Measurements from ENCODE around the gene LRRIQ1. TPM values are rescaled to one million over a fixed set of nuclear protein-coding genes. Genes with fewer than 3 reads are reported as not detected.
"Not testable (repeated sequence)": the region's sequence is repeated elsewhere in the genome, so short reads cannot be mapped to it uniquely, and the experiment has no call there.

The LRRIQ1 gene
- total RNA-seq = not detected

- Mint-ChIP-seq H3K27me3 (no peaks in the 10 kb centered on the region), H3K9me3 (no peaks in the 10 kb centered on the region), H3K4me1 (no peaks in the 10 kb centered on the region), H3K27ac (no peak within 1 kb of the TSS), H3K4me3 (peak within 1 kb of the TSS; percentile 48), H3K36me3 (ENCODE audit: low read depth) (no peaks in the 10 kb centered on the region)
- DNase-seq = peak; percentile 21
- CTCF ChIA-PET = no interaction called here
- POLR2A ChIA-PET = no interaction called here
These were observed at the start of gene LRRIQ1, which contains the start of gene TSPAN19 for GRCh38 chr12:85036234-85036707. Gene LRRIQ1 (plus strand): TSS chr12:85036351. CDS start chr12:85038177, 1,826 bp downstream. Gene TSPAN19 (minus strand): TSS chr12:85036277. CDS start chr12:85029946, 6,331 bp downstream.

GRCh38 chr12:84986586-84986985, 49.6 kb upstream of the LRRIQ1 start:
- no peaks in the 10 kb centered on the region for H3K27me3 Mint-ChIP-seq
- H3K9me3 Mint-ChIP-seq = no peaks in the 10 kb centered on the region
- H3K4me1 Mint-ChIP-seq = no peaks in the 10 kb centered on the region
- ChIA-PET CTCF (no interaction called here), POLR2A (no interaction called here)
- H3K36me3 Mint-ChIP-seq (ENCODE audit: low read depth) = no peaks in the 10 kb centered on the region
- H3K27ac Mint-ChIP-seq = no peak overlapping the region
- DNase-seq = no peak
- H3K4me3 Mint-ChIP-seq = no peak overlapping the region

DNA sequence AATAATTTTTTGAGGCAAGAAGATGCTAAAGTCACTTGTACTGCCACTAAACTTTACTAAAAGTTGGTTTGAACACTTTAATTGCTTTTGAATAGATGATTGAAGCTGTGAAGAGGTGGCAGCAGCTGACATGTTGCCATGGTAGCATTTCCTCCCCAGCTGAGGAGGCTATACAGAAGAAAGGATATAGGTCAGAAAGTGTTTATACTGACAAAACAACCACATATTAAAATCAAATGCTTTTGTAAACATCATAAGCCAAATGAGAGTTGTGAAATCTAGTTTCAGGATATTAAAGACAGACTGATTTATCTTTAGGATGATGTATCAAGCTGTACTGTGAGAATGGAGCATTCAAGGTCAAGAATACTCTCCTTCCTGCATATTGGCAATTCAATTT, 41.7 kb upstream of the LRRIQ1 start:
- ChIA-PET CTCF (no interaction called here), POLR2A (no interaction called here)
- Mint-ChIP-seq H3K27ac (no peak overlapping the region), H3K4me3 (no peak overlapping the region), H3K4me1 (no peaks in the 10 kb centered on the region), H3K9me3 (no peaks in the 10 kb centered on the region), H3K36me3 (ENCODE audit: low read depth) (no peaks in the 10 kb centered on the region), H3K27me3 (no peaks in the 10 kb centered on the region)
- no peak for DNase-seq

- Mint-ChIP-seq H3K36me3 (ENCODE audit: low read depth) (no peaks in the 10 kb centered on the region), H3K27me3 (no peaks in the 10 kb centered on the region), H3K4me3 (no peak overlapping the region), H3K4me1 (no peaks in the 10 kb centered on the region), H3K27ac (no peak overlapping the region), H3K9me3 (no peaks in the 10 kb centered on the region)
- no peak for DNase-seq
- ChIA-PET CTCF (no interaction called here), POLR2A (no interaction called here)
These were observed 40.5 kb upstream of the LRRIQ1 start for GRCh38 chr12:84995641-84996040.

DNA sequence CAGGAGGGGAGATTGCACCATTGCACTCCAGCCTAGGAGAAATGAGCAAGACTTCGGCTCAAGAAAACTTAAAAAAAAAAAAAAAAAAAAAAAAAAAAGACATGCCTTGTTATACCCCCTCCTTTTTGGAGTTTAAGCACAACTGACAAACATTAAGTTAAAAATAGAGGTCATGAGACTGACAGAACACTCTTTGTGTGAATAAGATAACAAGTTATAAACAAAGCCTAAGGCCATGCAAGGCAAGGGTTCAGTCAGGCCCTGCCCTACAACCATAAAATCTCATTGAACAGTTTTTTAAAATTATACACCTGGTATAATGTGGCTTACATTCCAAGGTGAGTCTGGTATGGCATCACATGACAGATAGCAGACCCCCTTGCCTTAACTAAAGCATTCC, 39.4 kb upstream of the LRRIQ1 start:
- ChIA-PET CTCF (no interaction called here), POLR2A (no interaction called here)
- no peaks in the 10 kb centered on the region for H3K36me3 Mint-ChIP-seq (ENCODE audit: low read depth)

GRCh38 chr12:84998341-84998740, 37.8 kb upstream of the LRRIQ1 start:
- no peak for DNase-seq
- ChIA-PET POLR2A (no interaction called here), CTCF (no interaction called here)
- Mint-ChIP-seq H3K36me3 (ENCODE audit: low read depth) (no peaks in the 10 kb centered on the region), H3K9me3 (no peaks in the 10 kb centered on the region), H3K4me1 (no peaks in the 10 kb centered on the region), H3K4me3 (no peak overlapping the region), H3K27me3 (no peaks in the 10 kb centered on the region), H3K27ac (no peak overlapping the region)

More for the DNA sequence above, 39.4 kb upstream of the LRRIQ1 start:
- Mint-ChIP-seq H3K4me1 (no peaks in the 10 kb centered on the region), H3K4me3 (no peak overlapping the region), H3K27ac (no peak overlapping the region), H3K27me3 (no peaks in the 10 kb centered on the region), H3K9me3 (no peaks in the 10 kb centered on the region)
- DNase-seq = no peak

GRCh38 chr12:85000729-85001128, 35.4 kb upstream of the LRRIQ1 start:
- ChIA-PET CTCF (no interaction called here), POLR2A (no interaction called here)
- Mint-ChIP-seq H3K27me3 (no peaks in the 10 kb centered on the region), H3K27ac (no peak overlapping the region), H3K36me3 (ENCODE audit: low read depth) (no peaks in the 10 kb centered on the region), H3K9me3 (no peaks in the 10 kb centered on the region), H3K4me1 (no peaks in the 10 kb centered on the region), H3K4me3 (no peak overlapping the region)
- DNase-seq = no peak

- no peak overlapping the region for H3K4me3 Mint-ChIP-seq
- CTCF ChIA-PET = no interaction called here
- no peaks in the 10 kb centered on the region for H3K27me3 Mint-ChIP-seq
- POLR2A ChIA-PET = no interaction called here
- H3K4me1 Mint-ChIP-seq = no peaks in the 10 kb centered on the region
- no peaks in the 10 kb centered on the region for H3K36me3 Mint-ChIP-seq (ENCODE audit: low read depth)
- DNase-seq = no peak
- H3K27ac Mint-ChIP-seq = no peak overlapping the region
- H3K9me3 Mint-ChIP-seq = no peaks in the 10 kb centered on the region
These were observed 33.3 kb upstream of the LRRIQ1 start for GRCh38 chr12:85002778-85003296.

DNA sequence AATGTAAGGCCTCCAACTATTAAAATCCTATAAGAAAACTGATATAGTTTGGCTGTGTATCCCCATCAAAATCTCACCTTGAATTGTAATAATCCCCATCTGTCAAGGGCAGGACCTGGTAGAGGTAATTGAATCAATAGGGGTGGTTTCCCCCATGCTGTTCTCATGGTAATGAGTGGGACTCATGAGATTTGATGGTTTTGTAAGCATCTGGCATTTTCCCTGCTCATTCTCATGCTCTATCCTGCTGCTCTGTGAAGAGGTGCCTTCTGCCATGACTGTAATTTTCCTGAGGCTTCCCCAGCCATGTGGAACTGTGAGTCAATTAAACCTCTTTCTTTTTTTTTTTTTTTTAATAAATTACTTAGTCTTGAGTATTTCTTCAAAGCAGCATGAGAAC, 31.9 kb upstream of the LRRIQ1 start:
- H3K36me3 Mint-ChIP-seq (ENCODE audit: low read depth) = no peaks in the 10 kb centered on the region
- H3K4me3 Mint-ChIP-seq = no peak overlapping the region
- H3K27me3 Mint-ChIP-seq = no peaks in the 10 kb centered on the region
- H3K4me1 Mint-ChIP-seq = no peaks in the 10 kb centered on the region
- POLR2A ChIA-PET = no interaction called here
- no peak overlapping the region for H3K27ac Mint-ChIP-seq
- CTCF ChIA-PET = no interaction called here
- DNase-seq = no peak
- H3K9me3 Mint-ChIP-seq = no peaks in the 10 kb centered on the region

- CTCF ChIA-PET; H3K4me3 Mint-ChIP-seq; POLR2A ChIA-PET; H3K27ac Mint-ChIP-seq; H3K9me3 Mint-ChIP-seq; H3K4me1 Mint-ChIP-seq; DNase-seq; H3K36me3 Mint-ChIP-seq (ENCODE audit: low read depth); H3K27me3 Mint-ChIP-seq: not testable (repeated sequence)
These were observed 31.1 kb upstream of the LRRIQ1 start for GRCh38 chr12:85005047-85005446.

DNA sequence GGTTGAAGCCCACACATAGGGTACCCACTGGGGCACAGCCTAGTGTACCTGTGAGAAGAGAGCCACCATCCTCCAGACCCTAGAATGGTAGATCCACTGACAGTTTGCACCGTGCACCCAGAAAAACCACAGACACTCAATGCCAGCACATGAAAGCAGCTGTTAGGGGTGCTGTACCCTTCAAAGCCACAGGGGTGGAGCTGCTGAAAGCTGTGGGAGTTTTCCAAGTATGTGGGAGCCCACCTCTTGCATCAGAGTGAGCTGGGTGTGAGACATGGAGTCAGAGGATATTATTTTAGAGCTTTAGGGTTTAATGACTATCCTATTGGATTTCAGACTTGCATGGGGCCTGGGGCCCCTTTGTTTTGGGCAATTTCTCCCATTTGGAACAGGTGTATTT, 30.5 kb upstream of the LRRIQ1 start:
- Mint-ChIP-seq H3K27me3 (no peaks in the 10 kb centered on the region), H3K9me3 (no peaks in the 10 kb centered on the region), H3K36me3 (ENCODE audit: low read depth) (no peaks in the 10 kb centered on the region), H3K4me1 (no peaks in the 10 kb centered on the region), H3K27ac (no peak overlapping the region), H3K4me3 (no peak overlapping the region)
- ChIA-PET CTCF (no interaction called here), POLR2A (no interaction called here)
- DNase-seq = no peak

GRCh38 chr12:85006206-85006605, 29.9 kb upstream of the LRRIQ1 start:
- Mint-ChIP-seq H3K9me3 (no peaks in the 10 kb centered on the region), H3K4me3 (no peak overlapping the region), H3K27ac (no peak overlapping the region), H3K4me1 (no peaks in the 10 kb centered on the region), H3K27me3 (no peaks in the 10 kb centered on the region), H3K36me3 (ENCODE audit: low read depth) (no peaks in the 10 kb centered on the region)
- ChIA-PET POLR2A (no interaction called here), CTCF (no interaction called here)
- DNase-seq = no peak

GRCh38 chr12:85007836-85008235, 28.3 kb upstream of the LRRIQ1 start:
- ChIA-PET POLR2A (no interaction called here), CTCF (no interaction called here)
- Mint-ChIP-seq H3K27me3 (no peaks in the 10 kb centered on the region), H3K9me3 (no peaks in the 10 kb centered on the region), H3K4me3 (no peak overlapping the region), H3K36me3 (ENCODE audit: low read depth) (no peaks in the 10 kb centered on the region), H3K4me1 (no peaks in the 10 kb centered on the region), H3K27ac (no peak overlapping the region)
- no peak for DNase-seq

DNA sequence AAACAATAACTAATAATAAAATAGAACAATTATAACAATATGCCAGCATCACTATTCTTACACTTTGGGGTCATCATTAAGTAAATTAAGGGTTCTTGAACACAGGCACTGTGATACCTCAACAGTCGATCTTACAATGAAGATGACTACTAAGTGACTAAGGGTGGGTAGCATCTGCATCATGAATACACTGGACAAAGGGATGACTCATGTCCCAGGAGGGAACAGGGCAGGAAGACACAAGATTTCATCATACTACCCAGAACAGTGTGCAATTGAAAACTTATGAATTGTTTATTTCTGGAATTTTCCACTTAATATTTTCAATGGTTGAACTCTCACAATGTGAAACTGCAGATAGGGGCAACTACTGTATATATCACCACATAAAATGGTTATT, 19.7 kb upstream of the LRRIQ1 start:
- Mint-ChIP-seq H3K9me3 (no peaks in the 10 kb centered on the region), H3K27me3 (no peaks in the 10 kb centered on the region), H3K4me3 (no peak overlapping the region), H3K36me3 (ENCODE audit: low read depth) (no peaks in the 10 kb centered on the region), H3K4me1 (no peaks in the 10 kb centered on the region), H3K27ac (no peak overlapping the region)
- CTCF ChIA-PET = interaction anchor here (1.0 kb wide), 1 partner anchor 13 kb away, joined by 3 read pairs; no protein-coding TSS in a partner anchor
- POLR2A ChIA-PET = no interaction called here
- DNase-seq = no peak

DNA sequence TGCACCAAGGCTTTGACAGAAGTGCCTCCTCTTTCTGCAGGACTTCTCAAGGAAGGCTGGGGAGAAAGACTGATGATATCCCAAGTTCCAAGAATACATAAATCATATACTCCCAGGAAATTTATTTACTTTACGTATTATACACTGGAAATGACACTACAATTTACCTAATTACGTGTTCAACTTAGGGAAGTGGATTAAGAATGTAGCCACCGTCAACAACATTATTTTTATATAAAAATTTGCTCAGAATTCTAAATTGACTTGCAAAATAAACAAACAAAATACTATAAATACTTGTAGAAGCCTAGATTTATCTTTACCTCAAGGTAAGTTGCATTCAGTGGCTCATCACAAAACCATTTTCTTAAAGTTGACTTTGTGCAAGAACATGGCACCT, 19.0 kb upstream of the LRRIQ1 start:
- no peaks in the 10 kb centered on the region for H3K4me1 Mint-ChIP-seq
- H3K27ac Mint-ChIP-seq = no peak overlapping the region
- no peaks in the 10 kb centered on the region for H3K27me3 Mint-ChIP-seq
- ChIA-PET POLR2A (no interaction called here), CTCF (no interaction called here)
- no peaks in the 10 kb centered on the region for H3K9me3 Mint-ChIP-seq
- no peak overlapping the region for H3K4me3 Mint-ChIP-seq
- no peak for DNase-seq
- no peaks in the 10 kb centered on the region for H3K36me3 Mint-ChIP-seq (ENCODE audit: low read depth)
